GDM1 (cell line): ENCODE data around the gene CLEC16A.

Experiments
- DNase-seq: peaks from one replicate; lab custom pipeline; 2025; lab: John Stamatoyannopoulos, UW

CLEC16A gene

DNA sequence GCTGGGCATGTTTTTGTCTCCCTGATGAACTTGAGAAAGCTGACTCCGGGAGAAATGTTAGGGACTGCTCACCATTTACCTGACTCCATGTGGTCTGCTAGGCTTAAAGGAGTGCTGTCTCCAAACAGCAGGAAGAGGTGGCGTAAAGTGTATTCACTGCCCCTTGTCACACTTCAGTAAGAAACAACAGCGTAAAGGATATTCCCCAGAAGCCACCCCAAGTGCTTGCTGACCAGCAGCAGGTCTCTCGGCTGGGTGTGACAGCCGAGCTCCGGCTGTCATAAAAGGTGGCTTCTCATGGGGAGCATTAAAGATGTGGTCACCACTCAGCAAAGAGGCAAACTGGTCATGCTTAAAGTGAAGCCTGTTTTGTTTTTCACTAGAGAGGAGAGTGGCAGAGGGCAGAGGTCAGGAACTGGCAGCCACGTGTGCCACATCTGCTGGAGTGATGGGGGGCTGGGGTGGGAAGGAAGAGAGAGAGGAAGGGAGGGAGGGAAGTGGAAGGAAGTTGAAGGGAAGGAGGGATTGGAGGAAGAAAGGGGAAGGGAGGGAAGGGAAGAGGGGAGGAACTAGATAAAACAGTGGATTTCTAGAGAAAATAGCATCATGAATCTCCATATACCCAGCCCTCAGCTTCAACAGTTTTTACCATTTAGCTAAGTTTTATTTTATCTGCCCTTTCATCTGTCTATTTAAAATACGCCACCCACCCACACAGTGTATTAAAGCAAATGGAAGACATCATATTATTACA is 119.3 kb downstream of the CLEC16A start:
- no peak for DNase-seq

DNA sequence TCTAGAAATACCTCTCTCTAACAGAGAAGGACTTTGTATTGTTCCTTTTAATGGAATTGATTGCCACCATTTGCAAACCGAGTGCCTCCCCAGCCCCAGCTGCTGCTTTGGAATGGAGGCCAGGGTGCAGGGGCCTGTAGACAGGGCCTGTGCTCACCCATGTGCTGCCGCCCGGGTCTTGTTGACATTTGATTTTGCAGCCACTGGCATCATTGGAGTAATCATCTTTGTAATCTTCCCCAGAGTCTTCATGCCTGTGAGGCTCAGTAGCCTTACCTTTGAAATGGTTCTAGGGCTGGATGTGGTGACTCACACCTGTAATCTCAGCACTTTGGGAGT is 119.8 kb downstream of the CLEC16A start:
- no peak for DNase-seq

DNA sequence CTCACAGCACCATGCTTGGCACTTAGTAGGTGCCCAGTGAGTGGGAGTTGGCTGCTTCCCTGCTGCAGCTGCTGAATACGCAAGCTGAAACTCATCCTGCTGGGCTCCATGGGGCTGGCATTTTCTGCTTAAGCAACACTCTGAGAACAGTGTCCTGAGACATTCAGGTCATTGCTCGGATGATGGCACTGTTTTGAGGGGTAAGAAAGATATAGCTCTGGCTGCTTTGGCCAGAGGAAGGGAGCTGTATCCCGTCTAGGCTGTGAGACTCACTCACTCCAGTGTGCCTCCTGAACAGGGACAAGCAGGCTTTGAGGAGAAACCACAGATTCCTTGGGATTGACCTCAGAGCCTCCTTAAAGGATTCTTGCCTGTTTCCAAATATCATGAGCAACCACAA is 120.5 kb downstream of the CLEC16A start:
- DNase-seq = no peak

DNA sequence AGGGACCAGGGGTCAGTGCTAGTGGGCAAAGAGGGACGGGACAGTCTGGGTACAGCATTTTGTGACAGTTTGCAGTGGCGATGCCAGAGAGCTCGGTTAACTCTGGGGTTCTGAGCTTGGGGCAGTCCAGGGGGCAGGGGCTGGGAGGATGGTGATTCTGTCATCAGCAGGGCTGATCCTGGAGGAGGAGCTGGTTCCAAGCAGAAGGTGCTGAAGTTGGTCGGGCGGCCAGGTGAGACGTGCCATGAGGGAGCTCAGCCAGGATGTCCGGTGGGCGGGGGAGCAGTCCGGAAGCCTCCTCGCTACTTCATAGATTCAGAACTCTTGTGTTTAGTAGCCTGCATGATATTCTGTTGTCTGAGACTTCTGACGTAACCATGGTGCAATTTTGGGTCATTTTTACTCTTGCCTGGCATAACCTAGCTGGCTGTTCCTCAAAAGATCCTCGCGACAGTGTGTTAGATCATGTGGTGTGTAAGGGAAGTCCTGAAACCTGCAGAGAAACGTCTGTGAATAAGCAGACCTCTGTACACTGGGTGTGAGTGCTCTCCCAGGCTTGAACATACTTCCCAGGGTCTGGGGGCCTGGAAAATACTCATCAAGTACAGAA is 122.0 kb downstream of the CLEC16A start:
- peak; percentile 33 for DNase-seq

DNA sequence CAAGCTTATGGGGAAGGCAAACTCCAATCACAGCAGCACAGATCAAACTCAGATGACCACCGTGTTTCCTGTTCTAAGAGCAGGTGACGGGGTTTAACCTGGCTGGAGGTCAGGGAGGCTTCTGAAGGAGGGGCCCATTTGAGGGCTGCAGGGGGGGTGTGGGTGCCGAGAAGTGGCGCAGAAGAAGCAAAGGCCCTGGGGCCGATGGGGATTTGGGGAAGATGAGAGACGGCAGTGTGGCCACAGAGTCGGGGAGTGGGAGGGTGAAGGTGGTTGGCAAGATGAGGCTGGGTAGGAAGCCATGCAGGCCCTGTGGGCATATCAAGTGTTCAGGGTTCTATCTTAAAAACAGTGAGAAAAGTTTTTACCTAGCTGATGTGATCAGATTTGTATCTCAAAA is 122.9 kb downstream of the CLEC16A start:
- no peak for DNase-seq

DNA sequence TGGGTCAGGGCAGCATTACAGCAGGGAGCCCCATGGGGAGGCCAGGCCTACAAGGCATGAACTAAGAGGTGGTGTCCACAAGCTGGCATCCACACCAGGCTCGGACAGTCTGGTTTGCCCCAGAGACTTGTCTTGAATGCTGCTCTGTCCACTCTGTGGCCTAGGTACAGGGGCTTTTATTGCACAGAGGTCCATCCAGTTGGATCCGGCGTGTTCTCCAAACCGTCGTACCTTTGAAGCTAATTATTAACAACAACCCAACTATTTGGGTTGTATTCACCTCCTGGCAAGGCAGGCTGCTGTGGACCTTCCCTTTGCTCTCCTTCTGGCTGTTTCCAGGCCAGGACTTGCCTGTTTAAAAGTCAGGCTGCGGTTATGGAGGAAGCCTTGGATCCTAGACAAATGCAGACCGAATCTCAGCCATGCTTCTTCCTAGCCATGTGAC is 123.4 kb downstream of the CLEC16A start:
- no peak for DNase-seq

DNA sequence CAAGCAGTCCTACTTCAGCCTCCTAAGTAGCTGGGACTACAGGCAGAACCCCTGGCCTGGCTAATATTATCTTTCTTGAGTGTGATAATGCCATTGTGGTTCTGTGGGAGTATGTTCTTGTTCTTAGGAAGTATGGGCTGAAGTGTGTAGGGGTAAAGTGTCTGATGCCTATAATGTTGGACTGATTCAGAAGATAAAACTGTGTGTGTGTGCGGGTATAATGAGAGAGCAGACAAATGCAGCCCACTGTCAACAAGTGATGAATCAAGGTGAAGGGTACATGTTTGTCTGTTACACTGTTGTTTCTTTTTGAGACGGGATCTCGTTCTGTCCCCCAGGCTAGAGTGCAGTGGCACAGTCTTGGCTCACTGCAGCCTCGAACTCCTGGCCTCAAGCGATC is 127.5 kb downstream of the CLEC16A start:
- no peak for DNase-seq

DNA sequence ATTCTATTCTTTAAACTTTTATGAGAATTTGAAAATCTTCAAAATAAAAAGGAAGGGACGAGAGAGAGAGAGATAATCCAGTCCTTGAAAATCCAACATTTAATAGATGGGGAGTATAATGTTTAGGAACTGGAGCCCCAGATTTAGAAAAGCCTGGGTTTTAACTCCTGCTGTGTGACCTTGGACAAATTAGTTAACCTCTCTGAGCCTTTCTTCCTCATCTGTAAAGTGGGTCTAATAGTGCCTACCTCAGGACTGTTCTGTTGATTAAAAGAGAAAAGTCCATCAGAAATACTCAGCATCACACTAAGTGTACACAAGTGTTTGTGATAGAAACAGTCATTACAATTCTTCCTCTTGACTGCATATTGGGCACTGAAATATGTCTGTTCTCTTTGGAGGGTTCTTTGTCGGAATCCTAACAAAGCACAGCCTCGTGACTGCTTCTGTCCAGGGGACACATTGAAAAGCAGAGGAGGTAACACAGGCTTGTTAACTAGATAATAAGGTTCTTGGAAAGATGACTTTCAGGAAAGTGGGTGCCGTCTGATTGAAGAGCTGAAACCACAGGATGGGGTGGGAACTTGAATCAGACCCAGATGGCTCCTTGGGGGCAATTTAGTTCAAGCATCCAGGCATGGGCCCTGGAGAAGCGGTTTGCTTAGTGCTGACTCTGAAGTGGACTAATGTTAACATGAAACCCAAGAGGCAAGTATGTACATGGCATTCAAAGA is 128.2 kb downstream of the CLEC16A start:
- no peak for DNase-seq

DNA sequence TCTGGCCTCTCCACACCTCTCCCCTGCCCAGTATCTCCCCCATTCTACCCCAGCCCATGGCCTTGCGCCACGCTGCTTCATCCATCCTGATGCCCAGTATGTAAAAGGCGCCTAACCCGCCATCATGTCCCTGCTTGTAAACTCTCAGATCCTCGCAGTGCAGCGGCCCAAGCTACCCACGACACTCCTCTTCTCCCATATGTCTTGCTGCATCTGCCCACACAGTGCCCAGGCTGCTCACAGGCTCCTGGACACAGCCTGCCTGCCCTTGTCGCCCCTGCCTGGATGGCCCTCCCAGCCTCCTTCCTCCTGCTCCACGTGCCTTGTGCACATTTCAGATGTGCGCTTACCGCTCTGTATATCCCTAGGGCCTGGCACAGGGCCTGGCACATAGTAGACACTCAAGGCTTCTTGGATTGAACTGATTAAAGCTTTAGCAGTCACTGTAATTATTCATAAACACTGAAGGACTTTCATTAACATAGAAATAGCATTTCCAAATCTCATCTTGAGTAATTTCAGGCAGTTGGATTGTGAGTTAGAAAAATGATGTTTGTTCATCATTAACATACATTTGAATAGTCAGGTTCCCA is 129.1 kb downstream of the CLEC16A start:
- DNase-seq = no peak

DNA sequence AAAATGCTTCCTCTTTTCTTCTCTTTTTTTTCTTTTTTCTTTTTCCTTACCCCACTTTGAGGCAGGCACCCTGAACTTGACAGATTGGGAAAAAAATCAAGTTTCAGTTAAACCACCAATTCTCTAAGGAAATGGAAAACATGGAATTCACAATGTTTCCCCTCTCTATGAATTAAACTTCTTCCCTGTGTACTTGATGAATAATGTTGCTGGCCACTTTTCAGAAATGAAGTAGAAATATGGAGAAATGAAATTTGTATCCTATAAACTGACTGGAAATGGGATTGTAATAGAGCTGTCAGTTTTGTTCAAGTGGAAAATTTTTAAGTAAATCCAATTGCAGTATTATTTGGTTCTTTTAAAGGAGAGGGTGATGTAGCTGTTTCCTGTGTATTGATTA is 129.8 kb downstream of the CLEC16A start:
- DNase-seq = no peak

DNA sequence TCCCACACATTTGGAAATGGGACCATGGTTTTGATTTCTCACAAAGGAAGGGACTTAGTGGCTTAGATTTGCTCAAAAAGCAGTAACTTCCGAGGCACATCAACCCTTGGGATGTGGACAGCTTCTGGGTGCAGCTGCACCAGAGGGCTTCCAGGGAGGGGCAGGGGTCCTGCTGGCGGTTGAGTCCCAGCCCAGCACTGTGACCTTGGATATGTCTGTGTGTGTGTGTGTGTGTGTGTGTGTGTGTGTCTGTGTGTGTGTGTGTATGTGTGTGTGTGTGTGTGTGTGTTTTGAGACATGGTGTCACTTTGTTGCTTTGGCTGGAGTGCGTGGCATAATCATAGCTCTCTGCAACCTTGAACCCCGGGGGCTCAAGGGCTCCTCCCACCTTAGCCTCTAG is 130.8 kb downstream of the CLEC16A start:
- no peak for DNase-seq

DNA sequence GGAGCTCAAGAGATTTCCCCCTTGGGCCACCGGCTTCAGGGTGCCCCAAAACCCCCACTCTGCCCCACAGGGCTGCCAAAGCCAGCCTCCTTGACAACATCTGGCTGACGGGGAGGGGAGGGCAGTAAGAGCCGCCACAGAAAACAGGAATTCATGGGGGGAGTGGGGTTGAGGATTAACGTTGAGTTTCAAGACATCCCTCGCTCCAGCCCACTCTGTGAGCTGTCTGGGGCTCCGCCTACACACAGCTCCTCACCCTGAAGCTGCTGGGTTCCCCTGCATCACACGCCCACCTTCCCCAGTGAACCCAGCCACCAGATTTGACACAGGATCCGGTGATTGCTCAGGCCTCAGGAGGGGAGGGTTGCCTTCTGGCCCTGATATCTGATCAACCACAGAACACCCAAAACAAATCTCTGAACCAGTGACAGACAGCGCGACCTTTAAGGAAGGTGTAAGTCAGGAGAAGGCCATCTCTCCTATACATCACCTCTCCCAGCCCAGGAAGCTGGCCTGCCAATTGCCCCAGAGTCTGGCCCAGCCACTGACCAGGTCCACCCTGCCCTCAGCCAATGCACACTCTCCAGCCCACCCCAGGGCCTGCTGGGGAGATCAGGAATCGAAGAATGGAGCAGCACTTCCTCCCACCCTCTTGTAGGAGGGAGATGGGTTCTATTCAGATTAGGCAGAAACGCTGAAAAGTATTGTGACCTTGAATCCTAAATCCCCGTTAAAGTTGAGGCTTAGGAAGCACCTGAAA is 132.1 kb downstream of the CLEC16A start:
- no peak for DNase-seq

DNA sequence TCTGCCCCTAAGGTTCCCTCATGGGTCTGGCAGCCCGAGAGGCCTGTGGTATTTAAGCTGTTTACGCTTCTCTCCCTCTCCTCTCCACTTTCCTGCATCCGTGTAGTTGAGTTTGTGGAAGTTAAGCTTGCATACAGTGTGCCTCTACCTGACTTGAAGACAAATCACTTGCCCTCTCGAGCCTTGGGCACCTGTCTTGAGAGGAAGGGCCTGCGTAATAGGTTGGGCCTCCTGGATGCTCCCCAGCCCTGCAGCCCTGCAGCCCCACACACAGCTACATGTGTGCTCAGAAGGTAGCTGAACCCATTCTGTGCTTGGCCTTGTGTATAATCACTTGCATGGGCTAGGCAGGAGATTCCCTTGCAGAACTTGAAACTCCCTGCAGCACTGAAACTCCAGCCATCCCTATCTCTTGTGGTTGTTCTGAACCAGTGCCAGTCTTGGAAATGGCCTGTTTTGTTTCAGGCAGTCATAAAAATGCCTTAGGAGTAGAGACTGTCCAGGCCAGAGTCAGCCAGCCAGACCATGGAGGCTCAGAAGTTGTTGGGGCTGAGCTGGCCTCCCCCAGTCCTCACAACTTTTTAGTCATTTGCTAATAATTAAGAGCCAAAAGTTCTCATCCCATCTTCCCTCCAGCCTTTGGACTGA is 134.6 kb downstream of the CLEC16A start:
- no peak for DNase-seq

DNA sequence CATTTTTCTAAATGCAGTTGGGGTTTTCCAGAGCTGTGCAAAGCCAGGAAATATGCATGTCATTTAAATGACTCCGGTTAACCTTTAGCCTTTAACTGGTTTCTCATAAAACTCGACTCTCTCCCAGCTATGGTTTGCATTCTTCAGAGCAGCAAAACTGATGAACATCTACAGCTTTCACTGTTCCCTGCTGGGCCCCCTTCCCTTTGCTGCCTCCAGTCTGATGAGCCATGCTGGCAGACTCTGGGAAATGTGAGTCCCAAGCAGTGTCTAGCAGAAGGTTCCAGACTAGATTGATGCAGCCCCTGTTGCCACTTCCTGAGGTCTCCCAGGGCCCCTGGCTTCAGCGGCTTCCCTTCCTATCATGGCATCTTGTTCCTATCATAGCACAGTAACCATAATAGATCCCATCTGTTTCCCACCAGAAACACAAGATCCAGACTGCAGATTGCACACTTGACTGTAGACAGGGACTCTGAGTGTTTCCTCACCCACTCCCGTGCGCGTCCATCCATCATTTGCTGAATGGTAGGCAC is 135.4 kb downstream of the CLEC16A start:
- DNase-seq = peak; percentile 19

DNA sequence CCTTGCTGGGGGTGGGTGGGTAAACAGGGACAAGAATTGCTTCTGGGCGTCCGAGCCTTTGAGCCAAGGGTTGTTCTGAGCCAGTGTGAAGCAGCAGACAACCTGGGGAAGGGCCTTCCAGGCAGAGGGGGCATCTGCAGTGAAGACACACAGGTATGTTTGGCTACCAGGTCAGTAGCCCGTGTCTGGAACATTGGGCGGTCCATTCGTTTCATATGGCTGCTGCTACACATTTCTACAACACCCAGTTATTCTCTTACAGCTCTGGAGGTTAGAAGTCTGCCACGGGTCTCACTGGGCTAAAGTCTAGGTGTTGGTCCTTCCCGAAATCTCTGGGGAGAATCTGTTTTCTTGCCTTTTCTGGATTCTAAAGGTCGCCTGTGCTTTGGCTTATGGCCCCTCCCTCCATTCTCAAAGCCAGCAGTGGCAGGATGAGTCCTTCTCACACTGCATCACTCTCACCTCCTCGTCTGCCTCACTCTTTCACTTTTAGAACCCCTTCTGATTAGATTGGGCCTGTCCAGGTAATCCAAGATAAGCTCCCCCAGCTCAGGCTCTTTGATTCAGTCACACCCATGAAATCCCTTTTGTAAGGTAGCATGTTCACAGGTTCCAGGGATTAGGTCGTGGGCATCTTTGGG is 136.1 kb downstream of the CLEC16A start:
- DNase-seq = no peak

DNA sequence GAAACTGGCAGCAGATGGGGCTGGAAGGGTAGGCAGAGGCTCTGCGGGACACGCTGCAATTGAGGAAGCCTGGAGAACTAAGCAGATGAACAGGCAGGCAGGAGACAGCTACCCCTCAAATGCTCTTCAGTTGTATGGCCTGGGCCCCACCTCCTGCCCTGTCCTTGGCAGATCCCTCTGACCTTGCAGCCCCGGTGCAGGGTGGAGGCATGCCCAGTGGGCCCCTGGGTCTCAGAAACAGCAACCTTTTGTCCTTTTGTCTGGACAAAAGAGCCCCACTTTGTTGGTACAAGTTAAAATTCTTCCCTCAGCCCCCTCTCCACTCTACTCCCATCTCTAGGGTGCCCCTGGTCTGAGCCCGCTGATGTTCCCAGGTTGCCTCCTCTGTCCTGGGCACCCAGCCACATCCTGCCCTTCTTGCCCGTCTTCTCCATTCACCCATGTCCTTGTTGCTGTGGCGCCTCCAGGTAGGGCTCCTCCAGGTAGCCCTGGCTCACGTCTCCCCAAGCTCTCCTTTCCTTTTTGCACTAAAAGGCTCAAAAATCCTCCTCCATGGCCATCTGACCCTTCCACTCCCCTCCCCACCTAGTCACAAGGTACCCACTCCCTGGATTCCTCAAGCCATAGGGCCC is 136.8 kb downstream of the CLEC16A start:
- no peak for DNase-seq

DNA sequence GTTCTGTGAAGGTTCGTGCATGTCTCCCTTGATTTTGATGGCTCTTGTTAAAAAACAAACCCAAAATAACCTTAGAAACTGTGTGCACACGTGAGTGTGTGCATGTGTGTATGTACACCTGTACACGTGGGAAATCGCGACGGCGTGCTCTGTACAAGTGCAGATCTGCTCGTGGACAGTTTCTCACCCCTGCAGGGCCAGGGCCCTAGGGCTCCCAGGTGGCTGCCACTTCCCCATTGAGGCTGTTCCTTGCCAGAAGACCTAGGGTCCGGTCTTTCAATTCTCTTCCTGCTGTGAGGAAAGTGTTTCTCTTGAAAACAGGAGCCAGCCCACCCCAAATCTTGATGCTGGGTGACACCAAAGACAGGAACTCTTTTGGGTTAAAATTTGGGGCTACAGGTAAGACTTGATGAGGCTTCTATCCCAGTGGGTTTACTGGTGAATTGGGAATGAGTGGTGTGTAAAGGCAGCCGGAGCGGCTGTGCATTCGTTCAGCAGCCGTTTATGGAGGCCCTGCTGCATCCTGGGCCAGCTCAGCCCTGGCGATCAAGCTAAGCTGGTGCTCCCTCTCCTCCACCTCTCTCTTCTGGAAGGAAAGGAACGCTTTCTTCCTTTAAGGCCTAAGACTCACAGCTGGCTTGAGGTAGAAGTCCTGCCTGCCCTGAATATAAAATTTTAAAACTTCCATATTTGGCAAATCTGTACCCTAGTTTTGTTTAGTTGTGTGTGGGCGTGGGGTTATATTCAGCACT is 137.9 kb downstream of the CLEC16A start:
- no peak for DNase-seq

DNA sequence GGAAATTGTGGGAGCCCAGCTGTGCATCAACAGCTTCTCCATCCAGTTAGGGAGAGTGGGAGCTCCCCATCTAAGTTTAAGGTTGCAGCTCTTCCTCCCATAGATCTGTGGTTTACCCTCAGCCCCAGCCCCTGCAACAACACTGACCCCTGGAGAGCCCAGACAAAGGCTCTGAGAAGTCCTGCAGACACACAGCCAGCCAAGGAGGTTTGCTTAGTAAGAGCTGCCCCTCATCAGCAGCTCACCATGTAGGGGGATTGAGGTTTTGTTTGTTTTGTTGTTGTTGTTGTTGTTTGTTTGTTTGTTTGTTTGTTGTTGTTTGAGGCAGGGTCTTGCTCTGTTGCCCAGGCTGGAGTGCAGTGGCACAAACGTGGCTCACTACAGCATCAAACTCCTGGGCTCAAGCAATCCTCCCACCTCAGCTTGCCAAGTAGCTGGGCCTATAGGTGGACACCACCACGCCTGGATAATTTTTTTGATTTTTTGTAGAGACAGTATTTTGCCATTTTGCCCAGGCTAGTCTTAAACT is 138.6 kb downstream of the CLEC16A start:
- no peak for DNase-seq

DNA sequence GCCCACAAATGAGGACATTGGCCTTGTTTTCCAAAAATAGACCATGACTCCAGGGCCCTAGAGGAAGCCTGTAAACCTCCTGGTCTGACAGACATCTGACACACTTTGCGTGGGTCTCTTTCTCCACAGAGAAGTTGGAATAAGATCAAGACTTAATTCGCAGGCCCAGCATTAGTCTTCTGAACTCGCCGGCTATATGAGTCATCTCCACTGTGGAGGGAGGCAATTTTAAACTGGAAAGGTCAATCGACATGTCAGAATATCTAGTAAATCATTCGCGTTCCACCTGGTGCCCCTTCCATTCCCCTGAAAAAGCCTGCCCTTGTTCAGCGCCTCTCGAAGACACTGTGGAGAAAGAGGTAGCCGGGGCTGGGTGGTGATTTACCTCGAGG is 140.1 kb downstream of the CLEC16A start:
- no peak for DNase-seq
